Keratinocyte (primary cell): ENCODE measurements around the gene SDCCAG8.

Source experiments
- CTCF ChIP-seq, 3 experiments: IDR thresholded peaks in 1 of 3; conservative IDR thresholded peaks in 1 of 3; optimal IDR thresholded peaks in 1 of 3; 2 replicates in 2 of 3; 3 replicates in 1 of 3; pipeline versions ENCODE3 to v1.5.1; 2011; ENCODE audit warnings: low read length in 3 of 3, mild to moderate bottlenecking in 3 of 3, moderate library complexity in 2 of 3, control low read depth in 1 of 3, inconsistent platforms in 1 of 3; ENCODE audit not compliant: insufficient read depth in 2 of 3; ENCODE audit errors: extremely low read depth in 1 of 3
- EZH2 ChIP-seq: IDR thresholded peaks from one replicate; pipeline ENCODE4 v1.6.1; 2012; ENCODE audit warnings: inconsistent platforms, mild to moderate bottlenecking, low read length, moderate library complexity

- TF ChIP-seq CTCF (optimal IDR thresholded peaks at IDR 0.05 in 1 of 3, IDR thresholded peaks at IDR 0.05 in 1 of 3, conservative IDR thresholded peaks at IDR 0.05 in 1 of 3; ENCODE audit: extremely low read depth in 1 of 3, insufficient read depth in 2 of 3, low read length in 3 of 3) = no peak
- no peak for TF ChIP-seq EZH2
These were observed 80.3 kb downstream of the SDCCAG8 start for GRCh38 chr1:243336163-243336562.
